Osteoblast (primary cell): ENCODE results near the gene PHKB. TPM values are rescaled to one million over a fixed set of nuclear protein-coding genes. Genes with fewer than 3 reads are reported as not detected.
A peak's percentile ranks its signal among the peaks of the same experiment; 100 is the strongest.

Experiments
- DNase-seq: peaks from one replicate; pipeline ENCODE4 v3.0.0; 2011; ENCODE audit warnings: low spot score, mixed read lengths; ENCODE audit not compliant: insufficient read length; ENCODE audit errors: missing footprints
- H2AFZ ChIP-seq: 2 replicates; pipeline ENCODE4 v1.6.0; 2011; ENCODE audit warnings: mild to moderate bottlenecking, low read length
- H3K27ac ChIP-seq: 2 replicates; pipeline ENCODE4 v1.5.1; 2011; ENCODE audit warnings: mild to moderate bottlenecking, low read depth, low read length, moderate library complexity
- H3K27me3 ChIP-seq: 2 replicates; pipeline ENCODE4 v1.6.0; 2012; ENCODE audit warnings: mild to moderate bottlenecking, control low read depth, inconsistent platforms, low read length, moderate library complexity; ENCODE audit not compliant: insufficient read depth
- H3K36me3 ChIP-seq: 2 replicates; pipeline ENCODE4 v1.5.1; 2011; ENCODE audit warnings: mild to moderate bottlenecking, low read length, control low read depth, moderate library complexity; ENCODE audit not compliant: insufficient read depth
- H3K4me1 ChIP-seq: 2 replicates; pipeline ENCODE4 v1.5.1; 2011; ENCODE audit warnings: mild to moderate bottlenecking, low read length, control low read depth, moderate library complexity; ENCODE audit not compliant: insufficient read depth
- H3K4me2 ChIP-seq: 2 replicates; pipeline ENCODE4 v1.6.0; 2011; ENCODE audit warnings: mild to moderate bottlenecking, low read length; ENCODE audit not compliant: insufficient read depth
- H3K4me3 ChIP-seq: fragments of 200-600 bp; sonication (generic); 3 replicates; pipeline ENCODE4 v1.5.1; 2012; ENCODE audit warnings: mild to moderate bottlenecking, low read length, inconsistent platforms; ENCODE audit not compliant: insufficient read depth
- H3K79me2 ChIP-seq: 2 replicates; pipeline ENCODE4 v1.6.0; 2012; ENCODE audit warnings: mild to moderate bottlenecking, low read length, control low read depth, inconsistent platforms; ENCODE audit not compliant: insufficient read depth
- H3K9me3 ChIP-seq: 2 replicates; pipeline ENCODE4 v1.5.1; 2011; ENCODE audit warnings: low read depth, low read length, control low read depth
- H4K20me1 ChIP-seq: 2 replicates; pipeline ENCODE4 v1.6.0; 2012; ENCODE audit warnings: mild to moderate bottlenecking, low read length, control low read depth; ENCODE audit not compliant: insufficient read depth
- CTCF ChIP-seq: IDR thresholded peaks from 2 replicates; pipeline ENCODE4 v1.5.1; 2011; ENCODE audit warnings: mild to moderate bottlenecking, low read depth, low read length, moderate library complexity; ENCODE audit errors: extremely low read depth
- total RNA-seq: library from RNA; depleted of rRNA; stranded (reverse); fragments of >200 nt; gene quantifications from 2 replicates; pipeline ENCODE4 v1.2.3, GENCODE V29; 2012

PHKB gene
- total RNA-seq, 1 donor: 76.4 TPM

GRCh38 chr16:47459603-47460002 is 1.5 kb upstream of the PHKB start:
- Histone ChIP-seq H3K27me3 (no peaks in the 10 kb centered on the region), H3K36me3 (peaks cover 17% of the 10 kb centered on the region), H3K9me3 (no peaks in the 10 kb centered on the region), H3K4me1 (peaks cover 13% of the 10 kb centered on the region), H4K20me1 (no peaks in the 10 kb centered on the region), H3K4me3 (peak overlapping the region; percentile 81), H3K4me2 (peak overlapping the region; percentile 92), H3K27ac (no peak overlapping the region), H2AFZ (no peak overlapping the region), H3K79me2 (peaks cover 45% of the 10 kb centered on the region)
- peak; percentile 71 for DNase-seq
- TF ChIP-seq CTCF: no peak

- peak overlapping the region; percentile 92 for H3K4me2 ChIP-seq
- H2AFZ ChIP-seq: peak overlapping the region; percentile 94
- no peaks in the 10 kb centered on the region for H4K20me1 ChIP-seq
- H3K79me2 ChIP-seq: peaks cover 48% of the 10 kb centered on the region
- DNase-seq: peak; percentile 62
- no peak for TF ChIP-seq CTCF
- no peaks in the 10 kb centered on the region for H3K27me3 ChIP-seq
- no peaks in the 10 kb centered on the region for H3K9me3 ChIP-seq
- peaks cover 13% of the 10 kb centered on the region for H3K4me1 ChIP-seq
- H3K27ac ChIP-seq: peak overlapping the region; percentile 93
- H3K4me3 ChIP-seq: peak overlapping the region; percentile 81
- peaks cover 12% of the 10 kb centered on the region for H3K36me3 ChIP-seq
Measured at GRCh38 chr16:47460359-47460710, 796 bp upstream of the PHKB start.

DNA sequence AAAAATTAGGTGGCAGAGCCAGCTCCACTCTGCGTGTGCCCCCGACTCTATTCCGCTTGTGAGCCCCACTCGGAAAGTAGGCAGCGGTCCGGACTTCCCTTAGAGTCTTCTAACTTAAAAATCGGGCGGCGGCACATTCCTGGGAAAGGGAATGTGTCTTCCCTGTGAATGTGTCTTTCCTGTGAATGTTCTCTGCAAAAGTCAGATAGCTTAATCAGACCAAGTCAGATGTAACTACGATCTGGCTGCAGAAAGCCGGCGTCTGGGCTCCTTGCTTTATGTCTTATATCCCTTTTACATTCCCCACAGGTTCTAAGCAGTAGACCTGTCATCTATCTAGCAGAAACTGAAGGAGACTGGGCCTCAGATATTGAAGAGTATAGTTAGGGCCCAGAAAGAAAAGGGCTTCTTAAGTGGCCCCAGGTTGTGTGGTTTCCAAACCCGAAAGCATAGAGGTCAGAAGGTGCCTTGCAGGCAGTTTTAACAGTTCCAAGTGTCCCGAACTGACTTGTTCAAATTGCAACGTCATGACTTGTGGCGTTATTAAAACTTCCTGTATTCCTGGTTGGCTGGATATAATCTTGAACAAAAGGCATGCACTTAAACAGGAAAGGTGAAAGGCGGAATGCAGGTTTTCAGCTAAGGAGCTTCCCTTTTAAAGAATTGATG is 601 bp downstream of the PHKB start:
- peak; percentile 84 for DNase-seq

More for the DNA sequence above, 601 bp downstream of the PHKB start:
- Histone ChIP-seq H4K20me1 (no peaks in the 10 kb centered on the region), H3K4me3 (peak overlapping the region; percentile 81), H3K36me3 (peaks cover 12% of the 10 kb centered on the region), H3K9me3 (no peaks in the 10 kb centered on the region), H3K27ac (peak overlapping the region; percentile 93), H3K79me2 (peaks cover 59% of the 10 kb centered on the region), H3K4me1 (peaks cover 13% of the 10 kb centered on the region), H3K27me3 (no peaks in the 10 kb centered on the region), H3K4me2 (peak overlapping the region; percentile 92), H2AFZ (peak overlapping the region; percentile 94)
- no peak for TF ChIP-seq CTCF
